ENCODE measurements around the gene XPA.

DNA sequence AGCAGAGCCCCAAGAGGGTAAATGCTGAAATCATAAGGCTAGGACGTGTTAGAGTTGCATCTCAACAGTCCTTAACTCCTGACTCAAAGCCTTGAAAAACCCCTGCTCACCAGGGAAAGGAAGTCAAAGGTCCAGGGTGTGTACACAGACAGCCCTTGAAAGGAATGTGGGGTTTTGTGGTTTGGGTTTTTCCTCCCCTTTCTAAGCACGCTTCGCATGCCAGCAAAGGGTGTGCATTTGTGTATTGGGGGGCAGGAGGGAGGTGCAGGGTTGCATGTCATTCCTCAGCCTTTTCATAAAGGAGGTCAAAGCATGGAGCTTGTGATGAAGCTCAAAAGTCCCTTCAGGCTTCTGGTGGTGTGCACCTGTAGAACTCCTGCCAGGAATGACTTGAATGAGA lies 17.3 kb upstream of the XPA start:
- TF ChIP-seq, protein P1, sequence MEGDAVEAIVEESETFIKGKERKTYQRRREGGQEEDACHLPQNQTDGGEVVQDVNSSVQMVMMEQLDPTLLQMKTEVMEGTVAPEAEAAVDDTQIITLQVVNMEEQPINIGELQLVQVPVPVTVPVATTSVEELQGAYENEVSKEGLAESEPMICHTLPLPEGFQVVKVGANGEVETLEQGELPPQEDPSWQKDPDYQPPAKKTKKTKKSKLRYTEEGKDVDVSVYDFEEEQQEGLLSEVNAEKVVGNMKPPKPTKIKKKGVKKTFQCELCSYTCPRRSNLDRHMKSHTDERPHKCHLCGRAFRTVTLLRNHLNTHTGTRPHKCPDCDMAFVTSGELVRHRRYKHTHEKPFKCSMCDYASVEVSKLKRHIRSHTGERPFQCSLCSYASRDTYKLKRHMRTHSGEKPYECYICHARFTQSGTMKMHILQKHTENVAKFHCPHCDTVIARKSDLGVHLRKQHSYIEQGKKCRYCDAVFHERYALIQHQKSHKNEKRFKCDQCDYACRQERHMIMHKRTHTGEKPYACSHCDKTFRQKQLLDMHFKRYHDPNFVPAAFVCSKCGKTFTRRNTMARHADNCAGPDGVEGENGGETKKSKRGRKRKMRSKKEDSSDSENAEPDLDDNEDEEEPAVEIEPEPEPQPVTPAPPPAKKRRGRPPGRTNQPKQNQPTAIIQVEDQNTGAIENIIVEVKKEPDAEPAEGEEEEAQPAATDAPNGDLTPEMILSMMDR (IDR thresholded peaks at IDR 0.05; ENCODE audit: insufficient read depth, low read depth, low read length): no peak
- TF ChIP-seq EZH2 (IDR thresholded peaks at IDR 0.05; ENCODE audit: insufficient read depth, low read length): no peak

Data from astrocyte (in vitro differentiated cells and primary cell).